ENCODE results near the gene VSIG8.
A peak's percentile ranks its signal among the peaks of the same experiment; 100 is the strongest.

Gene VSIG8

GRCh38 chr1:159828176-159828575, 34.3 kb downstream of the VSIG8 start:
- TF ChIP-seq, protein P1, sequence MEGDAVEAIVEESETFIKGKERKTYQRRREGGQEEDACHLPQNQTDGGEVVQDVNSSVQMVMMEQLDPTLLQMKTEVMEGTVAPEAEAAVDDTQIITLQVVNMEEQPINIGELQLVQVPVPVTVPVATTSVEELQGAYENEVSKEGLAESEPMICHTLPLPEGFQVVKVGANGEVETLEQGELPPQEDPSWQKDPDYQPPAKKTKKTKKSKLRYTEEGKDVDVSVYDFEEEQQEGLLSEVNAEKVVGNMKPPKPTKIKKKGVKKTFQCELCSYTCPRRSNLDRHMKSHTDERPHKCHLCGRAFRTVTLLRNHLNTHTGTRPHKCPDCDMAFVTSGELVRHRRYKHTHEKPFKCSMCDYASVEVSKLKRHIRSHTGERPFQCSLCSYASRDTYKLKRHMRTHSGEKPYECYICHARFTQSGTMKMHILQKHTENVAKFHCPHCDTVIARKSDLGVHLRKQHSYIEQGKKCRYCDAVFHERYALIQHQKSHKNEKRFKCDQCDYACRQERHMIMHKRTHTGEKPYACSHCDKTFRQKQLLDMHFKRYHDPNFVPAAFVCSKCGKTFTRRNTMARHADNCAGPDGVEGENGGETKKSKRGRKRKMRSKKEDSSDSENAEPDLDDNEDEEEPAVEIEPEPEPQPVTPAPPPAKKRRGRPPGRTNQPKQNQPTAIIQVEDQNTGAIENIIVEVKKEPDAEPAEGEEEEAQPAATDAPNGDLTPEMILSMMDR (conservative IDR thresholded peaks at IDR 0.05): no peak

GRCh38 chr1:159827549-159827948, 34.9 kb downstream of the VSIG8 start:
- H3K27ac ChIP-seq: no peak overlapping the region
- TF ChIP-seq, protein P1 (conservative IDR thresholded peaks at IDR 0.05): no peak

More at GRCh38 chr1:159828176-159828575, 34.3 kb downstream of the VSIG8 start:
- no peak overlapping the region for H3K27ac ChIP-seq

DNA sequence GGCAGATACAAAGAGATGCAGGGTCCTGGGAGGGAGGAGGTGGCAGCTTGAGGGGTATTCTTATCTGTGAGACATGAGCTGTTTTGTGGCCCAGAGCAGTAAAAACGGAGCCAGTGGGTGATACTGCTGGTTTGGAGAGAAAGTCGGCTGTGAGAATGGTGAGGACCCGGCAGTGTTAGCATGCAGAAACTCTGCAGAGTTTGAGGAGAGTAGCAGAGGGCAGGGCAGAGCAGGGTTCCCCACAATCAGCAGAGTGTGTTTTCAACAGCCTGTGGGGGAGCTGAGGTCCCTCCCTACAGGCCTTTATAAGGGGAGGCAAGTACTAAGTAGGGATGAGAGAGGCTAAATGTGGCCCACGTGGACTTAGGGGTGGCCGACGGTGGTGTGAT, 35.4 kb downstream of the VSIG8 start:
- TF ChIP-seq, protein P1 (conservative IDR thresholded peaks at IDR 0.05): no peak
- no peak overlapping the region for H3K27ac ChIP-seq

GRCh38 chr1:159826441-159827101, 35.9 kb downstream of the VSIG8 start, which contains the start of gene SLAMF8:
Gene SLAMF8 (plus strand): TSS chr1:159826873. CDS start chr1:159826899, 26 bp downstream.
- no peak within 1 kb of the TSS for H3K27ac ChIP-seq
- TF ChIP-seq, protein P1 (conservative IDR thresholded peaks at IDR 0.05): no peak

DNA sequence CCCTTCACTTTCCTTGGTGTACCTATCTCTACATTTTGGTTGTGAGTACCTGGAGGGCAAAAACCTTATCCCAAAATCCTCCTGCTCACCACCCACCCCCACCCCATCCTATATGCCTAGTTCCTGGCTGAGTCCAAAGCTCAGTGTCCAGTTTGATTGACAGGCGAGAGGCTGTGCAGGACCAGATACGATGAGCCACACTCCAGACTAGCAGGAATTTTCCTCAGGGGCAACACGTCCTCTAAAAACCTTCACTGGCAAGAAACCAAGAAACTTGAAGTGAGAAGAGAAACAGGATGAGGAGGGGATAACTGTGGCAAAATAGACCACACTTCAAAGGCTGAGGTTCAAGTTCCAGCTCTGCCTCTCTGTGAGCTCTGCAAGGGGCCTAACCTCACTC, 36.9 kb downstream of the VSIG8 start:
- TF ChIP-seq, protein P1 (conservative IDR thresholded peaks at IDR 0.05): no peak
- no peak overlapping the region for H3K27ac ChIP-seq

DNA sequence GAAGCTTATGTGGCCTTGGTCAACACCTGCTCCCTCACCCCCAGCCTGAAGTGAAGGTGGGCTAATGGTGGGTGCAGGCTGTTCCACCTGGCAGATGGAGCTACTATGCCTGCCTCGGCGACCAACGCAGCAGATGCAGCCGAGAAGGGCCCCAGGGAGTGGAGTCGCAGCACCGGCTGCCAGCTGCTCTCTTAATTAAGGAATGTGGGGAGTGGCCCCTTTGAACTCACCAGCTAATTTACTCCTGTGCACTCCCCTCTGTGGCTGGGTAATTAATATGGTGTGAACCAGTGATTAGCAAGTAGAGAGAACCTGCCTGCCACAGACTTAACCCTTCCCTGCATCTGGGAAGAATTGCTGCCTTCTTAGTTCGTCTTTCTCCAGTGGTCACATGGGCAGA, 39.1 kb downstream of the VSIG8 start:
- TF ChIP-seq, protein P1 (conservative IDR thresholded peaks at IDR 0.05): no peak
- no peak overlapping the region for H3K27ac ChIP-seq

GRCh38 chr1:159821171-159821867, 41.1 kb downstream of the VSIG8 start:
- TF ChIP-seq, protein P1 (conservative IDR thresholded peaks at IDR 0.05): peak; percentile 85
- peak overlapping the region; percentile 27 for H3K27ac ChIP-seq

Data from VCaP (cell line).